HFFc6 (cell line): ENCODE measurements around the gene FAM180A. TPM values are rescaled to one million over a fixed set of nuclear protein-coding genes. Genes with fewer than 3 reads are reported as not detected.

Experiments
- DNase-seq: peaks from one replicate; pipeline ENCODE4 v3.0.0-alpha.2; 2018
- H3K27ac Mint-ChIP-seq: 2 replicates; pipeline ENCODE4 v1.8.0; 2020; ENCODE audit warnings: mild to moderate bottlenecking, mixed read lengths
- H3K27me3 Mint-ChIP-seq: 2 replicates; pipeline ENCODE4 v1.8.0; 2021; ENCODE audit warnings: mild to moderate bottlenecking, moderate library complexity, mixed read lengths; ENCODE audit not compliant: insufficient read depth
- H3K36me3 Mint-ChIP-seq: 2 replicates; pipeline ENCODE4 v1.8.0; 2021; ENCODE audit warnings: low read depth, mixed read lengths
- H3K4me1 Mint-ChIP-seq: 2 replicates; pipeline ENCODE4 v1.8.0; 2020; ENCODE audit warnings: low read depth, mixed read lengths
- H3K4me3 Mint-ChIP-seq: 2 replicates; pipeline ENCODE4 v1.8.0; 2020; ENCODE audit warnings: mild to moderate bottlenecking, moderate library complexity, mixed read lengths
- H3K9me3 Mint-ChIP-seq: 2 replicates; pipeline ENCODE4 v1.8.0; 2020; ENCODE audit warnings: mild to moderate bottlenecking, mixed read lengths
- total RNA-seq, 6 experiments: library from RNA; stranded (reverse); fragmentation: NEBNext Ultra II Directional; extraction: Animal tissue kit (Norgen Biotek cat#: 25700); gene quantifications; 2 replicates in 1 of 6; 3 replicates in 5 of 6; pipeline ENCODE4 v1.2.3, GENCODE V29; 2021
- TF ChIP-seq, protein P1 (sequence below): fragments of 200-600 bp; sonication (generic); IDR thresholded peaks from 2 replicates; pipeline ENCODE4 v1.5.0; 2021; ENCODE audit warnings: antibody characterized with exemption, mild to moderate bottlenecking

The FAM180A gene
- total RNA-seq, 6 experiments from 2014 or later = 5.6 to 61.9 (median 53.3) TPM

DNA sequence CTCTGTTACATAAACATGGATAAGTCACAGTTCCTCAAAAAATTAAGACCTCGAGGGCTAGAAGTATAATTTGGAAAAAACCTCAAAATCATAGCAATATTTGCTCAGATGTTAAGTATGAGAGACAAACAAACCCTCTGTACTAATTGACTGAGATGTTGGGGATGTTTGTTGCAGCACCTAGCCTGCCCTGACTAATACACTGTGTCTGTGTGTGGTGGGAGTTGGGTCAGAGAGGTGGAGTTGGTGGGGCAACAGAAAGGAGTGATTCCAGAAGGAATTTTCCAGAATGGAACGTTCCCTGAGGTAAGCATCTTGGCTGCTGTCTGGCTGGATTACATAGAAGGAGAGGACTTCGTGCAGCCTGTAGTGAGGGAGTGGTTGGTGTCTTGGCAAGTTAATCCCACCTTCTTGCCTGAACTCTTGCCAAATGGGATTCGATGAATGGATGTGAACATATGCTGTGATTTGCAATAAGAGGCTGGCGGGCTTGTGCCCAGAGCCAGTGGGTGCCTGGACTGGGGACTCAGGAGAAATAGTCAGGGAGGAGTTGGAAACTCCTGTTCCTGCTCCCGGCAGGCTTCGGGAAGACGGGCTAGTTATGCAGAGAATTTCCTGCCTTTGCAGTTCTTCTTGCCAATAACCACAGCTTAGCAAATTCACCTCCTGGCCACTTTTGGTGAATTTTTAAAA, 9.3 kb upstream of the FAM180A start:
- no peaks in the 10 kb centered on the region for H3K9me3 Mint-ChIP-seq
- H3K27me3 Mint-ChIP-seq = peaks cover 3% of the 10 kb centered on the region; the same call in 1 of the 2 replicates
- peak overlapping the region; percentile 73 for H3K4me3 Mint-ChIP-seq
- H3K4me1 Mint-ChIP-seq = peaks cover 42% of the 10 kb centered on the region
- peak overlapping the region; percentile 94 for H3K27ac Mint-ChIP-seq
- TF ChIP-seq, protein P1, sequence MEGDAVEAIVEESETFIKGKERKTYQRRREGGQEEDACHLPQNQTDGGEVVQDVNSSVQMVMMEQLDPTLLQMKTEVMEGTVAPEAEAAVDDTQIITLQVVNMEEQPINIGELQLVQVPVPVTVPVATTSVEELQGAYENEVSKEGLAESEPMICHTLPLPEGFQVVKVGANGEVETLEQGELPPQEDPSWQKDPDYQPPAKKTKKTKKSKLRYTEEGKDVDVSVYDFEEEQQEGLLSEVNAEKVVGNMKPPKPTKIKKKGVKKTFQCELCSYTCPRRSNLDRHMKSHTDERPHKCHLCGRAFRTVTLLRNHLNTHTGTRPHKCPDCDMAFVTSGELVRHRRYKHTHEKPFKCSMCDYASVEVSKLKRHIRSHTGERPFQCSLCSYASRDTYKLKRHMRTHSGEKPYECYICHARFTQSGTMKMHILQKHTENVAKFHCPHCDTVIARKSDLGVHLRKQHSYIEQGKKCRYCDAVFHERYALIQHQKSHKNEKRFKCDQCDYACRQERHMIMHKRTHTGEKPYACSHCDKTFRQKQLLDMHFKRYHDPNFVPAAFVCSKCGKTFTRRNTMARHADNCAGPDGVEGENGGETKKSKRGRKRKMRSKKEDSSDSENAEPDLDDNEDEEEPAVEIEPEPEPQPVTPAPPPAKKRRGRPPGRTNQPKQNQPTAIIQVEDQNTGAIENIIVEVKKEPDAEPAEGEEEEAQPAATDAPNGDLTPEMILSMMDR = no peak
- H3K36me3 Mint-ChIP-seq = peaks cover 9% of the 10 kb centered on the region; the same call in 1 of the 2 replicates
- DNase-seq = peak; percentile 30

DNA sequence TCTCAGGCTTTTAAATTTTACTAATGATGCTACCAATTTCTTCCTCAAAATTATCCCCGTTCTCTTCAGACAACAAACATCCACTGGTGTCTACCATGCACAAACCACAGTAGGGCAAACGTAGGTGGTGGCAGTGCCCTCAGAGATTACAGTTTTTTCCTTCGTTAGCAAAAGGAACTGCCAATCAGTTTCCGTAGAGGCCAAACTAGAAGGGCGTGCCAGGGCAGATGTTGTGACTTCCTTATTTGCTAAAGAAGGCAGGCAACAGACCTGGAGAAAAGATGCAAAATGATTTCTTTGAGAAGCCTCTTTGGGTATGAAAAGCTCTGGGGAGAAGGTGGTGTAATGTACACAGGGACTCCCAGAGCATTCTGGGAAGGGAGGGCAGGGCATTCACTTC, 7.6 kb upstream of the FAM180A start:
- Mint-ChIP-seq H3K4me3 (no peak overlapping the region), H3K27ac (no peak overlapping the region), H3K4me1 (peaks cover 26% of the 10 kb centered on the region), H3K27me3 (peaks cover 2% of the 10 kb centered on the region; the same call in 1 of the 2 replicates), H3K36me3 (peaks cover 5% of the 10 kb centered on the region; the same call in 1 of the 2 replicates), H3K9me3 (no peaks in the 10 kb centered on the region)
- no peak for DNase-seq
- TF ChIP-seq, protein P1 = no peak

DNA sequence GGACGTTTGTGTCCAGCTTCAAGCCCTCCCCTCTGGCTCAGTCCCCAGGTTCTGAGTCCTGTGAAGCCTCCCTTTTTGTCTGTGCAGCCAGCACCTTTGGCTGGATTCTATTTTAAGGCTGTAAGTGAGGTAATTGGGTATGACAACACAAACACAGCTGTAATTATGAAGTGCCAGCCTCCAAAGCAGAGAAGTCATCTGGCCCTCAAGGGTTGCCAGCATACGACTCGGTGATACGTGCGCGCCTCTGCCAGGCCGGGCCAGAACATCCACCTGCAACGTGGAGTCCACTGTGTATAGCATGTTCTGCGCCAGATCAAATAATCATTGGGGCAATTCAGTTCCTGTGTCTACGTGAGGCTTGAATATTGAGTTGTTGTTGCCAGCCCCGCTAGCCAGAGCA, 6.7 kb upstream of the FAM180A start:
- Mint-ChIP-seq H3K4me1 (peaks cover 22% of the 10 kb centered on the region), H3K36me3 (peaks cover 5% of the 10 kb centered on the region; the same call in 1 of the 2 replicates), H3K9me3 (no peaks in the 10 kb centered on the region), H3K4me3 (no peak overlapping the region), H3K27ac (no peak overlapping the region), H3K27me3 (peaks cover 2% of the 10 kb centered on the region; the same call in 1 of the 2 replicates)
- DNase-seq = no peak
- TF ChIP-seq, protein P1 = no peak

GRCh38 chr7:135753616-135754413, 5.2 kb upstream of the FAM180A start:
- TF ChIP-seq, protein P1 = no peak
- DNase-seq = no peak
- Mint-ChIP-seq H3K4me1 (peaks cover 23% of the 10 kb centered on the region), H3K9me3 (no peaks in the 10 kb centered on the region), H3K36me3 (peaks cover 5% of the 10 kb centered on the region; the same call in 1 of the 2 replicates), H3K4me3 (no peak overlapping the region), H3K27ac (no peak overlapping the region), H3K27me3 (peaks cover 2% of the 10 kb centered on the region; the same call in 1 of the 2 replicates)

DNA sequence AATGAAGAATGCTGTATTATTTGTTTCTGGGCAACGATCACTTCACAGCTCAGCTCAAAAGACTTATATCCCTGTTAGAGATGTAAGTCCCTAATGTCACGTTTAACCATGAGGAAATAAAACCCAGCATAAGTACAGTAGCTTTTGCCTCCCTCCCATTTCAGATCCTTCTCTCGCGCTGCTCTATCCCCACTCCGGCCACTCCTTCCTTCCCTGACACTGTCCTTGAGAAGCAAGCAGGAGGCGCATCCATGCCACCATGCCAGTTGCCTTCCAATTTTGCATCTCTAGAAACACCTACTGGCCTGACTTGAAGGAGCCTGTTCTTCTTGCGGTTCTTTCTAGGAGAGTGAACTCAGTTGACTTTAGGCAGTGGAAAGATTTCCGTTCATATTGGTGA, 1.2 kb downstream of the FAM180A start:
- peaks cover 65% of the 10 kb centered on the region for H3K4me1 Mint-ChIP-seq
- H3K36me3 Mint-ChIP-seq = peaks cover 20% of the 10 kb centered on the region; the same call in 1 of the 2 replicates
- peak overlapping the region; percentile 87 for H3K4me3 Mint-ChIP-seq
- H3K27me3 Mint-ChIP-seq = peaks cover 1% of the 10 kb centered on the region
- H3K27ac Mint-ChIP-seq = peak overlapping the region; percentile 75
- no peaks in the 10 kb centered on the region; the same call in 1 of the 2 replicates for H3K9me3 Mint-ChIP-seq
- DNase-seq = no peak
- TF ChIP-seq, protein P1 = no peak
